Tibial nerve (tissue), 4 donors: Measurements from ENCODE around the gene BAIAP2. TPM values are rescaled to one million over a fixed set of nuclear protein-coding genes. Genes with fewer than 3 reads are reported as not detected.

Experiments used
- DNase-seq, 2 donors: peaks; one replicate each; pipeline ENCODE4 v3.0.0-alpha.2; 2019; ENCODE audit warnings: low spot score in 2 of 2
- H3K27ac ChIP-seq, 4 donors: fragments of 200-600 bp; sonication (generic) in 3 of 4; one replicate each; pipeline ENCODE4 v1.5.1; 2017 to 2019; ENCODE audit warnings: mild to moderate bottlenecking in 1 of 4
- H3K27me3 ChIP-seq, 2 donors: fragments of 200-600 bp; sonication (generic) in 1 of 2; one replicate each; pipeline versions ENCODE4 v1.5.1 to v1.6.0; 2017 to 2019
- H3K36me3 ChIP-seq, 3 donors: fragments of 200-600 bp; sonication (generic); one replicate each; pipeline ENCODE4 v1.5.1; 2018 to 2019
- H3K4me1 ChIP-seq, 4 donors: fragments of 200-600 bp; sonication (generic) in 3 of 4; one replicate each; pipeline ENCODE4 v1.5.1; 2017 to 2019
- H3K4me3 ChIP-seq, 4 donors: fragments of 200-600 bp; sonication (generic) in 3 of 4; one replicate each; pipeline ENCODE4 v1.5.1; 2017 to 2019; ENCODE audit warnings: mild to moderate bottlenecking in 1 of 4, moderate library complexity in 1 of 4
- H3K9me3 ChIP-seq, 4 donors: fragments of 200-600 bp; sonication (generic) in 3 of 4; one replicate each; pipeline ENCODE4 v1.5.1; 2017 to 2019
- CTCF ChIP-seq, 5 experiments: fragments of 200-600 bp in 3 of 5; fragments of 450-650 bp in 2 of 5; sonication (generic) in 3 of 5; IDR thresholded peaks; one replicate each; pipeline ENCODE4 v1.5.1; 2016 to 2019; ENCODE audit warnings: antibody characterized with exemption in 5 of 5, mild to moderate bottlenecking in 3 of 5, moderate library complexity in 2 of 5
- EP300 ChIP-seq, 2 donors: sonication (generic); formaldehyde crosslinking; IDR thresholded peaks; one replicate each; pipeline ENCODE4 v1.6.1; 2017; ENCODE audit warnings: antibody characterized with exemption in 2 of 2, mild to moderate bottlenecking in 1 of 2
- POLR2A ChIP-seq, 2 donors: fragments of 450-650 bp; IDR thresholded peaks; one replicate each; pipeline ENCODE4 v1.6.1; 2017; ENCODE audit warnings: antibody characterized with exemption in 2 of 2, mild to moderate bottlenecking in 2 of 2, moderate library complexity in 2 of 2
- WGBS, 2 donors: methylation state at CpG; one replicate each; pipeline ENCODE4 v1.1.5; 2018; 5-methylcytosine and 5-hydroxymethylcytosine counted together
- total RNA-seq, 4 donors: library from RNA; depleted of rRNA; stranded (reverse); fragments of >200 nt; gene quantifications; one replicate each; pipeline ENCODE4 v1.1.0, GENCODE V29; 2016

Gene BAIAP2
- total RNA-seq, 4 donors from 2014 or later, result 49.5 to 81.2 (median 66.9) TPM

GRCh38 chr17:81137248-81137647 lies 102.3 kb downstream of the BAIAP2 start:
- Histone ChIP-seq H3K4me1 (peaks cover 0 to 46% (median 11%) of the 10 kb centered on the region in 4 donors), H3K27me3 (no peaks in the 10 kb centered on the region), H3K27ac (no peak overlapping the region), H3K9me3 (no peaks in the 10 kb centered on the region), H3K36me3 (no peaks in the 10 kb centered on the region), H3K4me3 (no peak overlapping the region)
- no peak for DNase-seq
- 86 to 91% methylated on average over 13 of the region's 13 CpGs for WGBS, 2 donors
- no peak for TF ChIP-seq CTCF (IDR thresholded peaks at IDR 0.05)

GRCh38 chr17:81138083-81138482 lies 103.1 kb downstream of the BAIAP2 start:
- TF ChIP-seq EP300 (IDR thresholded peaks at IDR 0.05) (no peak), POLR2A (IDR thresholded peaks at IDR 0.05) (no peak), CTCF (IDR thresholded peaks at IDR 0.05) (no peak)
- Histone ChIP-seq H3K9me3 (no peaks in the 10 kb centered on the region), H3K4me1 (peaks cover 0 to 50% (median 17%) of the 10 kb centered on the region in 4 donors), H3K36me3 (no peaks in the 10 kb centered on the region), H3K27ac (no peak overlapping the region), H3K27me3 (no peaks in the 10 kb centered on the region), H3K4me3 (no peak overlapping the region)
- no peak for DNase-seq
- 92 to 93% methylated on average over 15 of the region's 15 CpGs for WGBS, 2 donors

- 92% methylated on average over 25 of the region's 25 CpGs for WGBS, 2 donors
These were observed 103.5 kb downstream of the BAIAP2 start for GRCh38 chr17:81138500-81138899.

GRCh38 chr17:81139428-81139827 lies 104.5 kb downstream of the BAIAP2 start:
- Histone ChIP-seq H3K27me3 (no peaks in the 10 kb centered on the region), H3K9me3 (no peaks in the 10 kb centered on the region), H3K36me3 (no peaks in the 10 kb centered on the region), H3K27ac (peak overlapping the region in 1 of 4 donors; percentile 6), H3K4me3 (no peak overlapping the region), H3K4me1 (peaks cover 0 to 50% (median 8%) of the 10 kb centered on the region in 4 donors)
- WGBS, 2 donors, result 64 to 78% methylated on average over 8 of the region's 8 CpGs
- DNase-seq, result no peak
- no peak for TF ChIP-seq POLR2A (IDR thresholded peaks at IDR 0.05)
- TF ChIP-seq CTCF (IDR thresholded peaks at IDR 0.05), result no peak
- no peak for TF ChIP-seq EP300 (IDR thresholded peaks at IDR 0.05)

More at GRCh38 chr17:81138500-81138899, 103.5 kb downstream of the BAIAP2 start:
- Histone ChIP-seq H3K36me3 (no peaks in the 10 kb centered on the region), H3K27ac (no peak overlapping the region), H3K4me1 (peaks cover 0 to 50% (median 17%) of the 10 kb centered on the region in 4 donors), H3K4me3 (no peak overlapping the region), H3K9me3 (no peaks in the 10 kb centered on the region), H3K27me3 (no peaks in the 10 kb centered on the region)
- TF ChIP-seq CTCF (IDR thresholded peaks at IDR 0.05), result no peak
- TF ChIP-seq POLR2A (IDR thresholded peaks at IDR 0.05), result no peak
- TF ChIP-seq EP300 (IDR thresholded peaks at IDR 0.05), result no peak
- DNase-seq, result no peak

- no peak overlapping the region for H3K4me3 ChIP-seq
- no peaks in the 10 kb centered on the region for H3K9me3 ChIP-seq
- DNase-seq, result no peak
- no peaks in the 10 kb centered on the region for H3K36me3 ChIP-seq
- WGBS, 2 donors, result 69 to 78% methylated on average over 8 of the region's 8 CpGs
- peak overlapping the region in 1 of 4 donors; percentile 6 for H3K27ac ChIP-seq
- H3K4me1 ChIP-seq, result peaks cover 0 to 47% (median 8%) of the 10 kb centered on the region in 4 donors
- no peaks in the 10 kb centered on the region for H3K27me3 ChIP-seq
- TF ChIP-seq EP300 (IDR thresholded peaks at IDR 0.05), result no peak
- TF ChIP-seq POLR2A (IDR thresholded peaks at IDR 0.05), result no peak
- no peak for TF ChIP-seq CTCF (IDR thresholded peaks at IDR 0.05)
These were observed 105.1 kb downstream of the BAIAP2 start for GRCh38 chr17:81140018-81140417.
